GM19193 (cell line): ENCODE results near the gene BUB1B.
A peak's percentile ranks its signal among the peaks of the same experiment; 100 is the strongest.

ENCODE experiments used
- POLR2A ChIP-seq: IDR thresholded peaks from 4 replicates; pipeline ENCODE4 v1.6.1; 2011; ENCODE audit not compliant: insufficient read depth, insufficient read length; ENCODE audit errors: extremely low read depth

BUB1B gene

GRCh38 chr15:40160689-40161688 lies at the start of gene BUB1B:
TSS of gene BUB1B (plus strand) at chr15:40161069. CDS start at chr15:40161221, 152 bp downstream.
- peak; percentile 78 for TF ChIP-seq POLR2A

DNA sequence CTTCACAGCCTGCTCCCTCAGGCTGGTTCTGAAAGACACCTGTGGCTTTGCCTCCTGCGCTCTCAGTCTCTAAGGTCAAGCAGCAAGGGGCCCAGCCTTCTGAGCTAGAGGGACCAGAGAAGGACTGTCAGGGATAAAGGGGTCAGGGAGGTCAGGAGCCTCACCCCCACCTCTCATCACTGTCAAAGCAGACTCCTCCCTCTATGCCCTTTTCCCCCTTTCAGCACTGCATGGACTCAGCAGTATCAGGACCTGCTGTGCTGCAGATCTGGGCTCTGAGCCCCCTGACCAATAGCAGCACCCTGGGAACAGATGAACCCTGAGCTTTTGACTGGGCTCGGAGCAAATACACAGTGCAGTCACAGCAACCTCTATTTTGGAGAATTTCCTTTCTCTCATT lies 49.0 kb upstream of the BUB1B start:
- TF ChIP-seq POLR2A, result no peak

- TF ChIP-seq POLR2A, result no peak
Observed at GRCh38 chr15:40112789-40113188, 48.1 kb upstream of the BUB1B start.

GRCh38 chr15:40114218-40114617 lies 46.7 kb upstream of the BUB1B start:
- TF ChIP-seq POLR2A, result no peak

GRCh38 chr15:40115670-40116093 lies 45.2 kb upstream of the BUB1B start:
- TF ChIP-seq POLR2A, result peak; percentile 27

GRCh38 chr15:40118473-40118872 lies 42.4 kb upstream of the BUB1B start:
- no peak for TF ChIP-seq POLR2A

- no peak for TF ChIP-seq POLR2A
Observed at GRCh38 chr15:40121911-40122638, 38.8 kb upstream of the BUB1B start.

- no peak for TF ChIP-seq POLR2A
Observed at GRCh38 chr15:40125950-40126349, 34.9 kb upstream of the BUB1B start.

- no peak for TF ChIP-seq POLR2A
Observed at GRCh38 chr15:40128766-40129660, 31.9 kb upstream of the BUB1B start.

- no peak for TF ChIP-seq POLR2A
Observed at GRCh38 chr15:40130118-40130517, 30.8 kb upstream of the BUB1B start.

DNA sequence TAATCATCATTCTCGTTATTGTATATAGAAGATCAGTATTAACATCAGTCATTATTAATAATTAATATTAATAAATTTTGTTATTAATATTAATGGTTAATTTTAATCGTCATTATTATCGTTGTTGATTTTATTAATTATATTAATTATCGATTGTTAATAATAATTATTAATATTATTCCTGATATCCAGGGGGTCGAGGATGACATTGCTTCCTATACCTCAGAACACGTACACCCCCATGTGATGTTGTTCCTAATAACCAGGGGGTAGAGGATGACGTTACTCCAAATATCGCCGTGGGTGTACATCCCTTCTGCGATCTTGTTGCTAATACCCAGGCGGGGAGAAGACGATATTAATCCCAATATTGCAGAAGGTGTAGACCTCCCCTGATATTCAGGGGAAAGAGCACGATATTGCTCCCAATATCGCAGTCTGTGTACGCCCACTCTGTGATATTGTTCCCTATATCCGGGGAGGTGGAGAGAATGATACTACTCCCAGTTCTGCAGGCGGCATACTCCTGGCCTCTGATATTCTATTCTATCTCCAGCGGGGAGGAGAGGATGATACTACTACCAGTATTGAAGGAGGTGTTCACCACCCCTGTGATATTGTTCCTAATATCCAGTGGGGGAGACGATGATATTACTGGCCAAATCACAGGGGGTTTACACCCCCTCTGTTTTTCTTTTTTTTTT lies 29.9 kb upstream of the BUB1B start:
- no peak for TF ChIP-seq POLR2A

- TF ChIP-seq POLR2A, result no peak
Observed at GRCh38 chr15:40133544-40133943, 27.3 kb upstream of the BUB1B start.

GRCh38 chr15:40134885-40135284 lies 26.0 kb upstream of the BUB1B start:
- TF ChIP-seq POLR2A, result no peak

DNA sequence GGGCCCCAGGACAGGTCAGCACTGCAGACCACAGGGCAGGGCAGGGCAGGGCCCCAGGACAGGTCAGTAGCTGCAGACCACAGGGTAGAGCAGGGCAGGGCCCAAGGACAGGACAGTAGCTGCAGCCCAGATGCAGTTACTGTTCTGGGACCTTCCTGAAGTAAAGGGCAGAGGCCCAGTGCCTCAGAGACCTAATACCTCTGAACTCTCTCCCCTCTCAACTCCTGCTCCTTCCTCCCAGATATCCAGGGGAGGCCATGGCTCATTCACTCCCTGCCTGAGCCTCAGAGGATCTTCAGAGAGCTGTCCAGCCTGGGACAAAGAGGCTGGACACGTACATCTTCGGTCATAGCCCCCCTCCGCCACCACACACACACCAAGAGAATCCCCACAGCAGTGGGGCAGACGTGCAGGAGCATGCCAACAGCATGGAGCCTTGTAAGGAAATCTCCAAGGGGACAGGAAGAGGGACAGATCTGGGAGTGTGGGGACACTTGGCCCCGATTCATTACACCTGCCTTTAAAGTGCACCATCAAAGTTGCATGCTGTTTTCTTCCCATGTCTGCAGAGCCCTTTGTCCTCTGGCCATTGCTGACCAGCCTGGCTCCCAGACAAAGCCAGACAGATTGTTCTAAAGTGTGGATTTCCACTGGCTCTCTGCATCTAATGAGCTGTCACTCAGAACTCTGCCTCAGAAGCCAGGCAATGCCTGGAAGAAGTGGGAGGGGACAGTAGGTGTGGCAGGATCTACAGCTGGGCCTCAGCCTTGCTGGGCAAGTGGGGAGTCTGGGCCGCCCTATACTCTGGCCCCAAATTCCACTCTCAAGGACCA lies 24.2 kb upstream of the BUB1B start:
- TF ChIP-seq POLR2A, result no peak
